WERI-Rb-1 (cell line): Measurements from ENCODE around the gene ZC3H12D.

ENCODE experiments used
- DNase-seq: peaks from one replicate; pipeline ENCODE4 v3.0.0-alpha.2; 2020
- H3K27ac ChIP-seq: fragments of 250-450 bp; sonication (Bioruptor Pico); 2 replicates; pipeline ENCODE4 v1.5.1; 2020; ENCODE audit warnings: mild to moderate bottlenecking, moderate library complexity
- H3K27me3 ChIP-seq: fragments of 250-450 bp; sonication (Bioruptor Pico); 2 replicates; pipeline ENCODE4 v1.5.1; 2021; ENCODE audit warnings: mild to moderate bottlenecking, low read depth, moderate library complexity; ENCODE audit not compliant: insufficient read depth, severe bottlenecking
- H3K36me3 ChIP-seq: fragments of 250-450 bp; sonication (Bioruptor Pico); 2 replicates; pipeline ENCODE4 v1.5.1; 2020; ENCODE audit warnings: mild to moderate bottlenecking, moderate library complexity
- H3K4me3 ChIP-seq: 2 replicates; pipeline ENCODE4 v1.5.1; 2011; ENCODE audit warnings: low read depth, mild to moderate bottlenecking, control low read depth, low read length
- H3K9me3 ChIP-seq: fragments of 250-450 bp; sonication (Bioruptor Pico); 2 replicates; pipeline ENCODE4 v1.5.1; 2021; ENCODE audit warnings: mild to moderate bottlenecking, moderate library complexity; ENCODE audit not compliant: severe bottlenecking
- TF ChIP-seq, protein P1 (sequence below): IDR thresholded peaks from 2 replicates; pipeline ENCODE4 v1.5.1; 2011; ENCODE audit warnings: low read depth, mild to moderate bottlenecking, control low read depth, inconsistent platforms, low read length

The ZC3H12D gene

DNA sequence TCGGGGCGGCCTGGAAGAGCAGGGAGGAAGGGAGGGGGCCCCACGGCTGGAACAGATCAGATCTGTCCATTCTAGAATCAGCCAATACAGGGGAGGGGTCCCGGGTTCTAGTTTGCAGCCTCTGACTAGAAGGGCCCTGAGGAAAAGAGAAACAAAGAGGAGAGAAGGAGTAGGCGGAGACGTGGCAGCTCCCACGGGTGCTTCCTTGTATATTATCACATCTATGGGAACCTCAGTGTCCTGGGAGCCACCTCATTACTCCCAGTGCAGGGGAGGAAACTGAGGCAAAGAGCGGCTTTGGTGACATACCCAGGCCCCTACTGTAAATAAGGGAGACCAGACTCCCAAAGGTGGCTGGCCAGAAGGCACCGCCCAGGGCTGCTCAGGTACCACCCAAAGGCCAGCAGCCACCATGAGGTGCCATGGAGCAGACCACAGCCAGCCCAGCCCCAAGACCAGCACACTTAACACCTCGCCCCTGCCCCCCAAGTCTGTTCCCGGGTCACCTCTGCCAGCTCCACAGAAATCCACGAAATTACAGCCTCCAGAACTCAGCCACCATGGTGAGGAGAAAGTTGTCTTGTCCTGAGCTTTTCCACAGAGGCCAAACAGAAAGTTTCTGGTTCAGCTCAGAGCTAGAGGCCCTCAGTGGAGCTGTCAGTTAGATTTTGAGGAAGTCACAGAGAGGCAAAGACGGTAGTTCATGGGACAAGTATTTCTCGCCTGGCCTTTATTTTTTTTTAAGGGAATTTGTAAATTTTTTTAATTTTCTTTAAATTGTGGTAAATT lies 2.1 kb downstream of the ZC3H12D start:
- TF ChIP-seq, protein P1, sequence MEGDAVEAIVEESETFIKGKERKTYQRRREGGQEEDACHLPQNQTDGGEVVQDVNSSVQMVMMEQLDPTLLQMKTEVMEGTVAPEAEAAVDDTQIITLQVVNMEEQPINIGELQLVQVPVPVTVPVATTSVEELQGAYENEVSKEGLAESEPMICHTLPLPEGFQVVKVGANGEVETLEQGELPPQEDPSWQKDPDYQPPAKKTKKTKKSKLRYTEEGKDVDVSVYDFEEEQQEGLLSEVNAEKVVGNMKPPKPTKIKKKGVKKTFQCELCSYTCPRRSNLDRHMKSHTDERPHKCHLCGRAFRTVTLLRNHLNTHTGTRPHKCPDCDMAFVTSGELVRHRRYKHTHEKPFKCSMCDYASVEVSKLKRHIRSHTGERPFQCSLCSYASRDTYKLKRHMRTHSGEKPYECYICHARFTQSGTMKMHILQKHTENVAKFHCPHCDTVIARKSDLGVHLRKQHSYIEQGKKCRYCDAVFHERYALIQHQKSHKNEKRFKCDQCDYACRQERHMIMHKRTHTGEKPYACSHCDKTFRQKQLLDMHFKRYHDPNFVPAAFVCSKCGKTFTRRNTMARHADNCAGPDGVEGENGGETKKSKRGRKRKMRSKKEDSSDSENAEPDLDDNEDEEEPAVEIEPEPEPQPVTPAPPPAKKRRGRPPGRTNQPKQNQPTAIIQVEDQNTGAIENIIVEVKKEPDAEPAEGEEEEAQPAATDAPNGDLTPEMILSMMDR = no peak
- H3K4me3 ChIP-seq = no peak overlapping the region
- H3K27ac ChIP-seq = no peak overlapping the region
- H3K36me3 ChIP-seq = no peaks in the 10 kb centered on the region
- no peaks in the 10 kb centered on the region for H3K9me3 ChIP-seq
- H3K27me3 ChIP-seq = no peaks in the 10 kb centered on the region
- DNase-seq = no peak

DNA sequence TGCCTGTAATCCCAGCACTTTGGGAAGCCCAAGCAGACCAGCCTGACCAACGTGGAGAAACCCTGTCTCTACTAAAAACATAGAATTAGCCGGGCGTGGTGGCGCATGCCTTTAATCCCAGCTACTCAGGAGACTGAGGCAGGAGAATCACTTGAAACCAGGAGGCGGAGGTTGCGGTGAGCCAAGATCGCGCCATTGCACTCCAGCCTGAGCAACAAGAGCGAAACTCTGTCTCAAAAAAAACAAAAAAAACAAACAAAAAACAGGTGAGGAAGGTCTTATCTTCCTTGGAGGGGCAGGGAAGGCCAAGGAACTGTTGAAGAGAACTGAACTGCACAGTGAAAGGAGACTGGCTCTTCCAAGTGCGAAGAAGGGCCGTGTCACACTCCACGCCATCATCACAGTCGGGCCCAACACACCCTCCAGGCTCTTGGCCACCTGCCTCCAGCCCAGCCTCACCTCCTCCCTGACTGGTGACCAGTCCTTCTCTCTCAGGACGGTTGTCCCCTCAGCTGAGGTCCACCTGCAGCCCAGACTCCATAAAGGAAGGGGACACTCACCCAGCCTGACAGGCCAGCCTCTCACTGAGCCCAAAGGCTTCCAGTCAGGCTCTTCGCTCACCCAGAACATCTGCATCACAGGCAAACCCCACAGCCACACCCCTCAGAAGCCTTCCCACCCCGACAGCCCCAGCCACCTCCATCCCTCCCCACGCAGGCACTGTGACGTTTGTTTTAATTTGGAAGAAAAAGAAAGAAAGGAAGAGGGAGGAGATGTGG lies 4.1 kb downstream of the ZC3H12D start:
- H3K4me3 ChIP-seq = no peak overlapping the region
- H3K27me3 ChIP-seq = no peaks in the 10 kb centered on the region
- TF ChIP-seq, protein P1 = no peak
- DNase-seq = no peak
- no peaks in the 10 kb centered on the region for H3K9me3 ChIP-seq
- no peaks in the 10 kb centered on the region for H3K36me3 ChIP-seq
- no peak overlapping the region for H3K27ac ChIP-seq

DNA sequence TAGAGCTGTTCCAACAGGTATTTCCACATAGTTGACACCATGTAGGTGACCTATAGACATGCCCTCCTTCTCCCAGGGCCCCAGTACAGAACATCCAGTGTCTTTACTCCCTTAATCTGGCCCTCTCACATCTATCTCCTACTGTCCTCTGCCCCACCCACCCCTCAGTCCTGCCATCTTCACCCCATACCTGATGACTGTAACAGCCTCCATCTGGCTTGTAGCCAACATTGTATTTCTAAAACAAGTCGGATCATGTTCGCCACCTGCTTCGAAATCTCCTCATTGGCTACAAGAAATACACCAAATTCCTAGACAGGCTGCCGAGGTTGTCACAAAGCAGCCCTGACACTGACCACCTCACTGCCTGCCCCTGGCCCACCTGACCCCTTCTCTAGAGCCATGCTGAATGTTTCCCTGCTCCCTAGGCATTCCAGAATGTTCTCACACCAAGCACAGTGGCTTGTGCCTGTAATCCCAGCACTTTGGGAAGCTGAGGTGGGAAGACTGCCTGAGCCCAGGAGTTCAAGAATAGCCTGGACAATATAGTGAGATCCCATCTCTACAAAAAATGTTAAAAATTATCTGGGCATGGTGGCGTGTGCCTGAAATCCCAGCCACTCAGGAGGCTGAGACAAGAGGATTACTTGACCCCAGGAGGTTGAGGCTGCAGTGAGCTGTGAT lies 6.0 kb downstream of the ZC3H12D start:
- Histone ChIP-seq H3K27ac (no peak overlapping the region), H3K36me3 (no peaks in the 10 kb centered on the region), H3K9me3 (no peaks in the 10 kb centered on the region), H3K27me3 (no peaks in the 10 kb centered on the region), H3K4me3 (no peak overlapping the region)
- TF ChIP-seq, protein P1 = no peak
- no peak for DNase-seq

DNA sequence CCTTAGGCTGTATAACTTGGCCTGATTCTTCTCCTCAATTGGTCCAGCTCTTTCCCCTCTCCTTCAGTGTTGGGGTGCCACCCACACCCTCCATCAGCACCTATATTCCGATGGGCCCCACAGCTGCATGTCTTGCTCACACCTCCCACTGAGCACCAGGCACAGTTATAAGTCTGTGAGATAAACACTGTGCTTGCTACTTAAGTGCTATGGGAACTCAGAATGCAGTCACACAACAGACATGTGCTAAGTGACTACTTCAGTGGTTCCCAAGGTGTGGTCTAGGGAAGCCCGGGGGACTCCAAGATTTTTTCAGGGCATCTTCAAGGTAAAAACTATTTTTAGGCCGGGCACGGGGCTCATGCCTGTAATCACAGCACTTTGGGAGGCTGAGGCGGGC lies 7.3 kb downstream of the ZC3H12D start:
- TF ChIP-seq, protein P1 = no peak
- Histone ChIP-seq H3K36me3 (no peaks in the 10 kb centered on the region), H3K27ac (no peak overlapping the region), H3K27me3 (no peaks in the 10 kb centered on the region), H3K9me3 (no peaks in the 10 kb centered on the region), H3K4me3 (no peak overlapping the region)
- no peak for DNase-seq

DNA sequence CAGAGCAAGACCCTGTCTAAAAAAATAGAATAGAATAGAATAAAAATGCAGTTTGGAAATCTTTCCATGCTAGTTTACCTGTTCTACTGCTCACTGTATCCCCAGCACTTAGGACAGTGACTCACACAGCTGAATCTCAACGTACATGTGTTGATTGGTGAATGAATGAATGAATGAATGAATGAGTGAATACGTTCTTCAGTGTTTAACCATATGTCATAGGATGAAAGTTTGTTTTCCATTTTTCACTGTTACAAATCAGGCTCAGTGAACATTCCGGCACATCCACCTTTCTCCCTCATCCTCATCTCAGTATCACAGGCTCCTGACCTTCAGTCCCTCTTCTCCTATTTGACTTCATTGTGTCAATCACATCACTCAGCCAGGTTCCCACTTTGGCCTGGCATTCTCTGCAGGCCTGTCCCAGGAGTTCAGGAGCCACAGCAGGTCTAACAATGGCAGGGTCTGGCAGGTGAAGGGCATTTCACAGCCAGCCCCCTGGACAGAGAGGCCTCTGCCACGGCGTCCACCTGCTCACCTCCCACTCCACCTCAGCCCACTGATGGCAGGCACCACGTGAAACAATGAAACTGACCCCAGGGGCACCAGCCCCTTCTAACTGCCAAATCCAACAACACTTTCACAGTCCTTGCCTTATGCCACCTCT lies 7.9 kb downstream of the ZC3H12D start:
- Histone ChIP-seq H3K9me3 (no peaks in the 10 kb centered on the region), H3K27me3 (no peaks in the 10 kb centered on the region), H3K27ac (no peak overlapping the region), H3K4me3 (no peak overlapping the region), H3K36me3 (no peaks in the 10 kb centered on the region)
- TF ChIP-seq, protein P1 = no peak
- no peak for DNase-seq
